A673 (cell line): Measurements from ENCODE around the gene DOCK1. TPM values are rescaled to one million over a fixed set of nuclear protein-coding genes. Genes with fewer than 3 reads are reported as not detected.

ENCODE experiments used
- BruUV-seq: library from RNA; stranded (reverse); fragments of 400-500 nt; replicated peaks from 2 replicates; lab custom pipeline; 2021; lab: Mats Ljungman, UMichigan
- CTCF ChIA-PET: fragments of 300-600 bp; sonication (Branson Sonifier 250); formaldehyde crosslinking; loops from one replicate; lab custom pipeline; 2022; ENCODE audit warnings: antibody characterized with exemption; lab: Charles Lee
- POLR2A ChIA-PET: fragments of 300-600 bp; sonication (Branson Sonifier 250); formaldehyde crosslinking; loops from one replicate; lab custom pipeline; 2022; ENCODE audit warnings: antibody characterized with exemption; ENCODE audit not compliant: low non-redundant PET; lab: Charles Lee
- DNase-seq: peaks from one replicate; pipeline ENCODE4 v3.0.0-alpha.2; 2015; ENCODE audit warnings: low spot score
- H3K27ac ChIP-seq: fragments of 200-600 bp; sonication (generic); 2 replicates; pipeline ENCODE4 v1.5.1; 2016; ENCODE audit warnings: mixed run types, low read depth, mild to moderate bottlenecking, mixed read lengths, antibody characterized with exemption, low read length; ENCODE audit not compliant: poor library complexity, severe bottlenecking
- H3K27me3 ChIP-seq: fragments of 200-600 bp; sonication (generic); replicated peaks from 2 replicates; pipeline ENCODE4 v1.6.1; 2017; ENCODE audit warnings: mixed run types, low read depth, mild to moderate bottlenecking, mixed read lengths, antibody characterized with exemption, low read length; ENCODE audit not compliant: insufficient read depth, poor library complexity
- H3K36me3 ChIP-seq: fragments of 200-600 bp; sonication (generic); 2 replicates; pipeline ENCODE4 v1.6.1; 2016; ENCODE audit warnings: mixed run types, mild to moderate bottlenecking, mixed read lengths, antibody characterized with exemption, low read length; ENCODE audit not compliant: insufficient read depth, poor library complexity, severe bottlenecking
- H3K4me1 ChIP-seq: fragments of 200-600 bp; sonication (generic); 2 replicates; pipeline ENCODE4 v1.6.1; 2017; ENCODE audit warnings: mixed run types, mild to moderate bottlenecking, mixed read lengths, antibody characterized with exemption, low read length; ENCODE audit not compliant: insufficient read depth, poor library complexity, severe bottlenecking
- H3K4me3 ChIP-seq: fragments of 200-600 bp; sonication (generic); 2 replicates; pipeline ENCODE4 v1.5.1; 2016; ENCODE audit warnings: low read depth, mixed run types, mild to moderate bottlenecking, mixed read lengths, low read length; ENCODE audit not compliant: poor library complexity, severe bottlenecking
- H3K9me3 ChIP-seq: fragments of 200-600 bp; sonication (generic); 2 replicates; pipeline ENCODE4 v1.6.1; 2016; ENCODE audit warnings: mixed run types, low read depth, mild to moderate bottlenecking, mixed read lengths, antibody characterized with exemption, low read length; ENCODE audit not compliant: poor library complexity, severe bottlenecking
- CTCF ChIP-seq: fragments of 300-800, 200-600 bp; sonication (generic); conservative IDR thresholded peaks from 2 replicates; pipeline ENCODE4 v1.5.1; 2017; ENCODE audit warnings: low read depth, mild to moderate bottlenecking, antibody characterized with exemption, low read length, moderate library complexity, mixed read lengths
- EZH2 ChIP-seq: fragments of 200-600 bp; sonication (generic); IDR thresholded peaks from 2 replicates; pipeline ENCODE4 v1.6.1; 2017; ENCODE audit warnings: borderline replicate concordance, low read depth, mild to moderate bottlenecking, mixed read lengths, antibody characterized with exemption, low read length; ENCODE audit not compliant: poor library complexity, severe bottlenecking
- intact Hi-C: fragments of 100-400 bp; cut with micrococcal nuclease; formaldehyde crosslinking; loops from one replicate; pipeline ENCODE4 v1.10.0; 2022; ENCODE audit not compliant: unreplicated experiment
- total RNA-seq: library from RNA; stranded (reverse); gene quantifications from 2 replicates; pipeline ENCODE4 v1.2.3, GENCODE V29; 2021

The DOCK1 gene
- total RNA-seq, 1 experiment from 2014 or later, result 30.7 TPM

- CTCF ChIA-PET, result no interaction called here
- Histone ChIP-seq H3K36me3 (no peaks in the 10 kb centered on the region), H3K4me3 (no peak overlapping the region), H3K27ac (no peak overlapping the region), H3K4me1 (no peaks in the 10 kb centered on the region), H3K9me3 (peaks cover 5% of the 10 kb centered on the region), H3K27me3 (no peaks in the 10 kb centered on the region)
- intact Hi-C loops, result no loop called here
- BruUV-seq, result no TSS peak
- TF ChIP-seq EZH2, result no peak
- no peak for TF ChIP-seq CTCF
- POLR2A ChIA-PET, result no interaction called here
- no peak for DNase-seq
Measured at GRCh38 chr10:127063762-127064161, 158.5 kb downstream of the DOCK1 start.

GRCh38 chr10:127064474-127064873, 159.2 kb downstream of the DOCK1 start:
- H3K27ac ChIP-seq, result no peak overlapping the region
- H3K27me3 ChIP-seq, result no peaks in the 10 kb centered on the region
- no TSS peak for BruUV-seq
- ChIA-PET POLR2A (no interaction called here), CTCF (no interaction called here)
- H3K4me1 ChIP-seq, result no peaks in the 10 kb centered on the region
- no peaks in the 10 kb centered on the region for H3K9me3 ChIP-seq
- no peak for TF ChIP-seq CTCF
- TF ChIP-seq EZH2, result no peak
- intact Hi-C loops, result no loop called here
- no peaks in the 10 kb centered on the region for H3K36me3 ChIP-seq
- no peak overlapping the region for H3K4me3 ChIP-seq
- DNase-seq, result no peak

- Histone ChIP-seq H3K27ac (no peak overlapping the region), H3K27me3 (no peaks in the 10 kb centered on the region), H3K9me3 (no peaks in the 10 kb centered on the region), H3K4me3 (no peak overlapping the region), H3K36me3 (no peaks in the 10 kb centered on the region), H3K4me1 (no peaks in the 10 kb centered on the region)
- TF ChIP-seq CTCF (no peak), EZH2 (no peak)
- no peak for DNase-seq
- intact Hi-C loops, result no loop called here
- CTCF ChIA-PET, result no interaction called here
- POLR2A ChIA-PET, result no interaction called here
- no TSS peak for BruUV-seq
Measured at GRCh38 chr10:127067542-127068194, 162.4 kb downstream of the DOCK1 start.
